T-helper 22 cell (primary cell): ENCODE results near the gene PATZ1.

ENCODE experiments used
- DNase-seq: peaks from one replicate; pipeline ENCODE4 v3.0.0-alpha.2; 2020; ENCODE audit warnings: low read depth

The PATZ1 gene

GRCh38 chr22:31313366-31314147, 32.6 kb downstream of the PATZ1 start:
- DNase-seq, result no peak

GRCh38 chr22:31308181-31308580, 38.0 kb downstream of the PATZ1 start:
- no peak for DNase-seq

GRCh38 chr22:31305194-31305593, 41.0 kb downstream of the PATZ1 start:
- no peak for DNase-seq

- no peak for DNase-seq
Observed at GRCh38 chr22:31302537-31302936, 43.6 kb downstream of the PATZ1 start.

- no peak for DNase-seq
Observed at GRCh38 chr22:31302006-31302405, 44.1 kb downstream of the PATZ1 start.

GRCh38 chr22:31300896-31301295, 45.2 kb downstream of the PATZ1 start:
- no peak for DNase-seq

- DNase-seq, result no peak
Observed at GRCh38 chr22:31295831-31296657, 50.1 kb downstream of the PATZ1 start.

- DNase-seq, result no peak
Observed at GRCh38 chr22:31295360-31295759, 50.8 kb downstream of the PATZ1 start.

GRCh38 chr22:31292236-31292989, 53.7 kb downstream of the PATZ1 start, which contains the start of gene PIK3IP1:
TSS of gene PIK3IP1 (minus strand) at chr22:31292488. CDS start at chr22:31292344, 144 bp downstream.
- peak; percentile 74 for DNase-seq

GRCh38 chr22:31291481-31292235, 54.5 kb downstream of the PATZ1 start:
- no peak for DNase-seq

GRCh38 chr22:31290494-31291471, 55.4 kb downstream of the PATZ1 start:
- DNase-seq, result peak; percentile 93

- DNase-seq, result no peak
Observed at GRCh38 chr22:31289344-31289743, 56.8 kb downstream of the PATZ1 start.

GRCh38 chr22:31288496-31289240, 57.5 kb downstream of the PATZ1 start:
- no peak for DNase-seq

- DNase-seq, result no peak
Observed at GRCh38 chr22:31287818-31288495, 58.2 kb downstream of the PATZ1 start.

- DNase-seq, result peak; percentile 68
Observed at GRCh38 chr22:31286360-31287255, 59.5 kb downstream of the PATZ1 start.

- DNase-seq, result no peak
Observed at GRCh38 chr22:31284281-31285155, 61.6 kb downstream of the PATZ1 start.
